ENCODE data around the gene C9orf152. TPM values are rescaled to one million over a fixed set of nuclear protein-coding genes. Genes with fewer than 3 reads are reported as not detected.

Gene C9orf152
- polyA plus RNA-seq, 1 of the 3 experiments (the other 2 are of a cell fraction): not detected

- no peak overlapping the region for H3K4me3 ChIP-seq (ENCODE audit: low read depth in 2 of 2, low read length in 1 of 2)
- no peak overlapping the region for H3K27ac ChIP-seq (ENCODE audit: low read depth in 2 of 2, low read length in 1 of 2)
- no peak for TF ChIP-seq RAD21 (IDR thresholded peaks at IDR 0.05; ENCODE audit: low read length)
- no peak for TF ChIP-seq FOXJ3 (CRISPR knock-in tag; IDR thresholded peaks at IDR 0.05)
- TF ChIP-seq ELF1 (IDR thresholded peaks at IDR 0.05): no peak
- no peak for TF ChIP-seq IRF3 (IDR thresholded peaks at IDR 0.05; ENCODE audit: low read depth, low read length)
- TF ChIP-seq JUND (IDR thresholded peaks at IDR 0.05): no peak
- H2AFZ ChIP-seq (ENCODE audit: low read depth): no peak overlapping the region
- no peaks in the 10 kb centered on the region; the same call in 1 of the 2 replicates for H3K79me2 ChIP-seq (ENCODE audit: insufficient read depth)
- H4K20me1 ChIP-seq (ENCODE audit: insufficient read depth): 0 out of 2 replicates have a peak, but pooled peaks cover 5% of the 10 kb centered on the region
- peaks cover 11% of the 10 kb centered on the region for H3F3A ChIP-seq (replicated peaks; ENCODE audit: insufficient read depth)
- peaks cover 31% of the 10 kb centered on the region in 2 experiments for H3K36me3 ChIP-seq (replicated peaks in 1 of 2; ENCODE audit: control insufficient read depth in 1 of 2, insufficient read depth in 2 of 2, low read length in 1 of 2)
- DNase-seq: no peak
- H3K9me2 ChIP-seq: no peaks in the 10 kb centered on the region
- POLR2A ChIA-PET: no interaction called here
- CTCF ChIA-PET: no interaction called here
- no peaks in the 10 kb centered on the region for H3K9me3 ChIP-seq
- no peaks in the 10 kb centered on the region for H3K27me3 ChIP-seq (ENCODE audit: insufficient read depth)
- H3K9ac ChIP-seq: no peak overlapping the region
- no peak overlapping the region for H3K4me2 ChIP-seq
- 89% methylated on average over 3 of the region's 3 CpGs for WGBS (ENCODE audit: low lambda C conversion rate)
- no peaks in the 10 kb centered on the region for H3K4me1 ChIP-seq (ENCODE audit: control insufficient read depth in 1 of 2, insufficient read depth in 2 of 2, low read depth in 1 of 2, low read length in 1 of 2)
These were observed 33.4 kb upstream of the C9orf152 start for GRCh38 chr9:110241260-110241857.

GRCh38 chr9:110240198-110240597 lies 32.2 kb upstream of the C9orf152 start:
- TF ChIP-seq CTCF (IDR thresholded peaks at IDR 0.05) (no peak), SIN3A (IDR thresholded peaks at IDR 0.05; ENCODE audit: borderline replicate concordance, low read depth, low read length) (no peak), PBX3 (IDR thresholded peaks at IDR 0.05) (no peak), ZBTB33 (IDR thresholded peaks at IDR 0.05; ENCODE audit: borderline replicate concordance, low read depth) (no peak), RFX5 (IDR thresholded peaks at IDR 0.05; ENCODE audit: low read length) (no peak), EZH2phosphoT487 (IDR thresholded peaks at IDR 0.05; ENCODE audit: borderline replicate concordance, low read depth) (no peak), GATA2 (CRISPR knock-in tag; IDR thresholded peaks at IDR 0.05) (no peak), ELF1 (IDR thresholded peaks at IDR 0.05) (no peak), TEAD4 (IDR thresholded peaks at IDR 0.05; ENCODE audit: borderline replicate concordance, insufficient read depth) (no peak), RXRA (IDR thresholded peaks at IDR 0.05; ENCODE audit: borderline replicate concordance, low read depth) (no peak), FOSL2 (IDR thresholded peaks at IDR 0.05; ENCODE audit: borderline replicate concordance, low read depth) (no peak), YY1 (IDR thresholded peaks at IDR 0.05; ENCODE audit: low read depth) (no peak), SMC3 (IDR thresholded peaks at IDR 0.05; ENCODE audit: low read depth, low read length) (no peak), MXI1 (IDR thresholded peaks at IDR 0.05; ENCODE audit: low read depth, low read length) (no peak), USF2 (IDR thresholded peaks at IDR 0.05; ENCODE audit: borderline replicate concordance, low read depth, low read length) (no peak), FOXM1 (IDR thresholded peaks at IDR 0.05; ENCODE audit: low read depth) (no peak), MEF2A (IDR thresholded peaks at IDR 0.05; ENCODE audit: borderline replicate concordance, low read depth) (no peak), CHD2 (IDR thresholded peaks at IDR 0.05; ENCODE audit: low read length, partially characterized antibody) (no peak), TCF12 (IDR thresholded peaks at IDR 0.05) (no peak), FOXJ3 (CRISPR knock-in tag; IDR thresholded peaks at IDR 0.05) (no peak)
- H3K36me3 ChIP-seq (replicated peaks in 1 of 2; ENCODE audit: control insufficient read depth in 1 of 2, insufficient read depth in 2 of 2, low read length in 1 of 2): peaks cover 23 to 27% of the 10 kb centered on the region in 2 experiments
- H3K27ac ChIP-seq (ENCODE audit: low read depth in 2 of 2, low read length in 1 of 2): no peak overlapping the region
- H3K79me2 ChIP-seq (ENCODE audit: insufficient read depth): no peaks in the 10 kb centered on the region
- no peaks in the 10 kb centered on the region for H3K4me1 ChIP-seq (ENCODE audit: control insufficient read depth in 1 of 2, insufficient read depth in 2 of 2, low read depth in 1 of 2, low read length in 1 of 2)
- H3K4me3 ChIP-seq (ENCODE audit: low read depth in 2 of 2, low read length in 1 of 2): no peak overlapping the region
- no peak overlapping the region for H3K9ac ChIP-seq
- no peaks in the 10 kb centered on the region for H3K27me3 ChIP-seq (ENCODE audit: insufficient read depth)
- H3K4me2 ChIP-seq: no peak overlapping the region
- H3K9me3 ChIP-seq: no peaks in the 10 kb centered on the region
- CTCF ChIA-PET: no interaction called here
- 0 out of 2 replicates have a peak, but pooled peaks cover 4% of the 10 kb centered on the region for H4K20me1 ChIP-seq (ENCODE audit: insufficient read depth)
- H2AFZ ChIP-seq (ENCODE audit: low read depth): no peak overlapping the region
- DNase-seq: no peak
- H3F3A ChIP-seq (replicated peaks; ENCODE audit: insufficient read depth): peaks cover 11% of the 10 kb centered on the region
- WGBS (ENCODE audit: low lambda C conversion rate): 91% methylated on average over 1 of the region's 1 CpG
- no peaks in the 10 kb centered on the region for H3K9me2 ChIP-seq
- POLR2A ChIA-PET: no interaction called here
